Right ventricle myocardium superior (tissue), 1 donor: ENCODE data around the gene GLG1. TPM values are rescaled to one million over a fixed set of nuclear protein-coding genes. Genes with fewer than 3 reads are reported as not detected.
"Not testable (repeated sequence)": the region's sequence is repeated elsewhere in the genome, so short reads cannot be mapped to it uniquely, and the experiment has no call there.

ENCODE experiments used
- ATAC-seq: fragments of 200-7000 bp; cut with Tn5 transposase; one replicate; pipeline ENCODE4 v1.9.1; 2020; ENCODE audit warnings: mild to moderate bottlenecking; ENCODE audit not compliant: poor library complexity
- DNase-seq: peaks from one replicate; pipeline ENCODE4 v3.0.0-alpha.2; 2020
- intact Hi-C: fragments of 100-400 bp; cut with DNase I; formaldehyde crosslinking; loops from one replicate; pipeline ENCODE4 v1.11.2; 2022
- total RNA-seq: library from RNA; stranded (reverse); fragmentation: NEBNext Ultra II Directional; extraction: Animal tissue kit (Norgen Biotek cat#: 25700); gene quantifications from one replicate; pipeline ENCODE4 v1.2.1, GENCODE V29; 2021
- donor health status: DM: no; HTN: yes; CAD: no; lungs with severe emphysema.

Gene GLG1
- total RNA-seq, 1 donor from 2014 or later: 62.4 TPM

DNA sequence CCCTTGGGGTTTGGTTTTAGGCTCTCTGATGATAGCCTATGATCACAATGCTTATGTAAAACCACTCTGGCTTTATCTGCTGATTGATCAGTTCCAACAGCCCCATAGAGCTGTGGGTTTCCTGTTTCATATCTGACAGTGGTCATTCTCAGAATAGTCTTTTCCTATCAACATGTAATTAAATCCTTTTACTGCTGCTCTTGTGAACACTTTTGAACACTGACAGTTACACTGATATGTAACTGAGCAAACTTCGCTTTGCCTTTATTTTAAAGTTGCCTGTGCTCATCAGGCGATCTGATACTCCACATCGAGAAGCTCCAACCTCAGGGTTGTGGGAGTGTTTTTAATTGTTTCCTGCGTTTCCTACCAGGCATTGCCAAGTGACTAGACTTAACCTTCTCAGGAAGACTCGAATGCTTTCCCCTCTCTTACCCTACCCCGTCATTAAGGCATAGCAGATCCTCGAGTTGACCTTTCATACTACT lies 168.4 kb downstream of the GLG1 start:
- intact Hi-C loops: no loop called here
- ATAC-seq (no peak), DNase-seq (no peak)

DNA sequence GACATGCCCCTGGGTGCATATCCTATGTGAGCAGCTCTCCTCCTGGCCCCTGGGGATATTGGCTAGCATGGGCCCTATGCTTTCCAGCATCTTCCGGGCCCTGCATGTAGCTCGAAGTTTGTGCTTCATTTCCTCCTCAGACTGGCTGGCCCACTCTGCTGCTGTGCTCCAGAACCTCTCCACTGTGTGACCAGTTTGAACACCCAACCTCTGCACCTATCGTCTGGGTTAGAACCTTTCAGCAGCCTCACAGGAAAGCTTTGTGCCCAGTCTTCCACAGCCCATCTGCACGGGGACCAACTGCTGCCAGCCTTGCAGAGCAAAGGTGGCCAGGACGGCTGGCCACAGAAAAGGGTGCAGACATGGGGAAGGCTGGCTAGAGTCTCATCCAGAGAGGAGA lies 175.4 kb downstream of the GLG1 start:
- no peak for DNase-seq
- no peak for ATAC-seq
- intact Hi-C loops: no loop called here

DNA sequence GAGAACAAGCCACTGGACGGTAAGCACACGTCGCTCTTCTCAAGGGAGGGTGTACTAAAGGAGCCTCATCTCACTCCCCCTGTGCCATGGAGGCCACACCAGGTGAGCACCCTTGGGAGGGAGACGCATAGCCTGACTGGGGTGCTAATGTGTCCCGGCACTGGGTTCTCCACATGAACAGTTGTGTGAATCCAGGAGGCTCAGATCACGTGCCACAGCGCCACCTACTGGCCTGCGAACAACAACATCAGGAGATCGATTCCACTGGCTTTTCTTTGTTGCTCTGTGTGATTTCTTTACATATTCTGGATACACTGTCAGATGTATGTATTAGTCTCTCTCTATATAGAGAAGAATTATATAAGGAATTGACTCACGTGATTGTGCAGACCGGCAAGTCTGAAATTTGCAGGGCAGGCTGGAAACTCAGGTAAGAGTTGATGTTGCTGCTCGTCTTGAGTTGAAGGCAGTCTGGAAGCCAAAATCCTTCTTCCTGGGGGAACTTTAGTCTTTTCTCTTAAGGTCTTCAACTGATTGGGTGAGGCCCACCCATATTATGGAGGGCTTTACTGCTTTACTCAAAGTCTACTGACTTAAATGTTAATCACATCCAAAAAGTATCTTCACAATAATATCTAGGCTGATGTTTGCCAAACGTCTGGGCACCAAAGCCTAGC lies 176.7 kb downstream of the GLG1 start:
- ATAC-seq (peak; percentile 83), DNase-seq (peak; percentile 77)
- intact Hi-C loops: not testable (repeated sequence)

DNA sequence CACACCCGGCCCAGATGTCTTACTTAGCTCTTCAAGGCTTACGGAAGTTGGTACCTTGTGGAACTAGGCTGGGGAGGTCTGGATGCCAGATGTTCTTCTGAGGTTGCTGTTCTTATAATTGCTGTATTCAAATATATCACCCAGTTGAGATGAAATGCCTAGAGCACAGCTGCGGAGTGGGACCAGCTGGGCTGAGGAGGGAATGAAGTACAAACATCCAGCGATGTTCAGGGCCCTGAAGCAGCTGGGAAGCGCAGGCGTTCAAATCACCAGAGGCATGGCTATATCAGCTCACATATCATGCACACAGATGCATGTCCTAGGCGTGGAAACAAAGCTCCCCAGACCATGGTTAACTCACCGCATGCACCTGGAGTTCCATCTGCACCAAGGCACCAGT lies 178.4 kb downstream of the GLG1 start:
- DNase-seq, intact Hi-C loops, ATAC-seq: not testable (repeated sequence)

DNA sequence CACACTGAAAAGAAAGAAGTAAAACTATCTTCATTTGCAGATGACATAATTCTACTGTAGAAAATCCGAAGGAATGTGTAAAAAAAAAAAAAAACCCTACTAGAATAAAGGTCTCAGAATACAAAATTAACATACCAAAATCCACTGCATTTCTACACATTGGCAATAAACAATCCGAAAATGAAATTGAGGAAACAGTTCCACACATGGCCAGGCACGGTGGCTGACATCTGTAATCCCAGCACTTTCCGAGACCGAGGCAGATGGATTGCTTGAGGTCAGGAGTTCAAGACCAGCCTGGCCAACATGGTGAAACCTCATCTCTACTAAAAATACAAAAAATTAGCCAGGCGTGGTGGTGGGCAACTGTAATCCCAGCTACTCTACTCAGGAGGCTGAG lies 181.2 kb downstream of the GLG1 start:
- intact Hi-C loops, ATAC-seq, DNase-seq: not testable (repeated sequence)

DNA sequence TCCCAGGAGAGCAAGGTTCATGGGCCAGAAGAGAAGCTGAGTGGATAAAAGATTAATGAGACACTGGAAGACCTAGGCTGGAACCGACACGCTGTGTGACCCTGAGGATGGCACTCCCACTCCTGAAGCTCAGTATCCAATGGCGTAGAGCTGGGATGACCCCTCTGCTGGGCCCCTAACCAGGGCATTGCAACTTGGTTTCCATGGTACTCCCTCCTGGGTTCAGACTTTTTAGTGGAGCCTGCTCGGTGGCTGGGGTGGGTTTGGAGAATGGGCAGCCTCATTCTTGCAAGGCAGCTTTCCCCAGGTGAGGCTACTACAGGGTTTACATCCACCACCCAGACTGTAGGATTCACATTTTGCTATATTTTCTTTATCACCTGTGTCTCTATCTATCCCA lies 183.2 kb downstream of the GLG1 start:
- intact Hi-C loops, ATAC-seq, DNase-seq: not testable (repeated sequence)

DNA sequence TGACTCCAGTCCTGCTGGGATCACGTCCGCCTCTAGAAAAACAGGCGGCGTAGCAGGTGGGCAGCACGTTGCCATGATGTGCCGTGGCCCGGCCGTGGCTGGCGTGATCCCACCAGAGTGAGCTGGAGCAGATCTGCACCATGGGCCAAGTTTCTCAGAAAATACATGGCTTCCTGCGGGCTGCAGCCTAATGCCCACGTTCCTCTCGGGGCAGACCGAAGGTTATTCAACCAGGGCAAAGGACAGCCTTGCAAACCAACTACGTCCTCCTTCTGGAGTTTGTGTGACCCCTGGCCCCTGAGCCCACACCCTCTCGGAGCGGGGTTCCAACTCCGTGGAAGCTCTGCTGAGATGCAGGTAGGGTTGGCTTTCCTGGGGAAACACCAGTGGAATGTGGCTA lies 184.8 kb downstream of the GLG1 start:
- DNase-seq, intact Hi-C loops, ATAC-seq: not testable (repeated sequence)

DNA sequence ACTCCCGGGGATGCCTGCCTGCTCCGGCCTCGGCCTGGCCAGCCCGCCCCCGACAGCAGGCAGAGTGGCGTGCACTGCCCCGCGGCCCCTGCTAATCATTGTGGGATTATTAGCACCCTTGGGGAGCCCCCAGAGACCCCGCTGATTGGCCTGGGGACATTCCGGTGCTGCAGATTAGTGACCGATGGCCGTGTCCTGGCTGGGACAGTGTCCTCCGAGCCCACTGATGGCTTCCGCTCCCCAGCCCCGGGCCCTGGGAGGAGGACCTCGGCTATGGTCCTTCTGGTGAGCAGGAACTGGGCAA lies 185.5 kb downstream of the GLG1 start:
- DNase-seq, intact Hi-C loops, ATAC-seq: not testable (repeated sequence)

DNA sequence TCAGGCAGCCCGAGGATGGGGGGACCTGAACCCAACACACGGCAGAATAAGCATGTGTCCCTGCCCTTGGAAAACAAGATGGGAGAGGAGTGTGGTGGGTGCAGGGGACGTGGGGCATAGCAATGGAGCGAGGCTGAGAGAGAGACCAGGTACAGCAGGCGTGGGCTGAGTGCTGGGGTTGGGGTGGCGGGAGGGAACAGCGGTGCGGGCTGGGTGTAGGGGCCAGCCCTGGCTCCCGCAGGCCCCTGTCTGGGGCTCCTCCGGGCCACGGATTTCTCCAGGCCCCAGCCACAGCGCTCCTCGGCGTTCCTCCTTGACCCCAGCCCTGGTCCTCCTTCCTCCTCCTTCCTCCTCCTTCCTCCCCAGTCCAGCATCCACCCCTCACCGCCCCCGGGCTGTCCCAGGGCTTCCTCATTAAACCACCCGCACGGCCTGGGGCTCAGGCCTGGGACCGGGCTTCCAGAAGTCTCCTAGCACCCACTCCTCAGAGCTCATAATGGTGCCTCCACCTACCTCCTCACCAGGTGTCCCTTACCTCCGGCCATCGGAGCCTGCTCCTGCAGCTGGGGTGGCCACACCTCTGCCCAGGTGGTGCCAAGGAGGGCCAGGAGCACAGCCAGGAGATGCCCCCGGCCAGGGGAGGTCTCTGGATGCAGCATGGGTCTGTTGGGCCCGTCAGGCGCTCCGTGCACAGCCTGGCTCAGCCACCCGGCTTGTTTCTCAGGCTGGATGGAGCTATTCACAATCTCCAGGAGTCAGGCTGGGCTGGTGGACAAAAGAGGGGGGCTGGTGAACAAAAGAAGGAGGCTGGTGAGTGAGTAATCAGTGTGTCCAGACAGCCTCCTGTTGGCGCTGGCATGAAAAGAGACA lies 186.1 kb downstream of the GLG1 start, which contains the start of gene CLEC18B:
Gene CLEC18B, minus strand, starts transcription at position 867 of the 870 bp plus-strand sequence. Its CDS starts 208 bp downstream, at position 659.
- intact Hi-C loops, DNase-seq, ATAC-seq: not testable (repeated sequence)

DNA sequence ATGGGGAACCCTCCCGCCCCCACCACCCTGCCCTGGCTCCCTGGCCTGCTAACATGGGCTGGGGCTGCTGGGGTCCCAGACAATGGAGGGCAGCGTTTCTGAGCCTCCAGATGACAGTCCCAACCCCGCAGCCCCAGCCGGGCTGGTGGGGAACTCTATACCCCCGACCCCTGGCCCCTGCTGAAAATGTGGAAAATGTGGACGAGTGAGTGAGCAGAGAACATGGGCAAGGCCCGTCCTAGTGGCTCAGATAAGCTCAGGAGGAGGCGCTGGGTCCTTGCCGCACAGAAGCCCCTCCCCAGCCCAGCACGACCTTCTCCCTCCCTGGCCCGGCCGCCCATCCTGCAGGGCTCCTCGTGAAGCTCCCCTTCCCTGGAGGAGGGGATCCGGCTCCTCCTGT lies 187.1 kb downstream of the GLG1 start:
- intact Hi-C loops, DNase-seq, ATAC-seq: not testable (repeated sequence)

DNA sequence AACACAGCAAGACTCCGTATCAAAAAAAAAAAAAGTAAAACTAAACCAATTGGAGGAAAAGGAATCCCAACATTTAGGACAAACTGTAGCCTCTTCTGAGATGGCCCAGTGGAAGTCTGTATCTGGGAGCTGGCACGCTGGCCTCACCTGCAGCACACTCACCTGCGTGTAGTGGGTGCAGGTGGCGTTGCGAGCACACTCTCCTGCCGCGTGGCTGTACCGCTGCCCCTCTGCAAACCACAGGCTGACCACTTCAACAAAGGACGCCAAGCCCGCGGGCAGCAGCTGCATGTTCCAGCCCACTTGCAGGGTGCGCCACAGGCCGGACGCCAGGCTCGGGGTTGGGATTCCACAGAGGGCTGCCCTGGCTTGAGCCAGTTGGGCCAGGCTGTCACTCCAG lies 189.0 kb downstream of the GLG1 start:
- ATAC-seq, DNase-seq, intact Hi-C loops: not testable (repeated sequence)

DNA sequence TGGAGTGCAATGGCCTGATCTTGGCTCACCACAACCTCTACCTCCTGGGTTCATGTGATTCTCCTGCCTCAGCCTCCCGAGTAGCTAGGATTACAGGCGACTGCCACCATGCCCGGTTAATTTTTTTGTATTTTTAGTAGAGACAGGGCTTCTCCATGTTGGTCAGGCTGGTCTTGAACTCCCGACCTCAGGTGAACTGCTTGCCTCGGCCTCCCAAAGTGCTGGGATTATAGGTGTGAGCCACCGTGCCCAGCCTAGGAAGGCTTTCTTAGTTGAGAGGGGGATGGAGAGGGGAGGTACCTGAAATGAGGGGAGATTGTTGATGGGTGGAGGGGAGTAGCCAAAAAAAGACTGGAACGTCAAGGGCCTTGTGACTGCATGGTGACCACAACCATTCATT lies 193.0 kb downstream of the GLG1 start:
- DNase-seq, intact Hi-C loops, ATAC-seq: not testable (repeated sequence)

DNA sequence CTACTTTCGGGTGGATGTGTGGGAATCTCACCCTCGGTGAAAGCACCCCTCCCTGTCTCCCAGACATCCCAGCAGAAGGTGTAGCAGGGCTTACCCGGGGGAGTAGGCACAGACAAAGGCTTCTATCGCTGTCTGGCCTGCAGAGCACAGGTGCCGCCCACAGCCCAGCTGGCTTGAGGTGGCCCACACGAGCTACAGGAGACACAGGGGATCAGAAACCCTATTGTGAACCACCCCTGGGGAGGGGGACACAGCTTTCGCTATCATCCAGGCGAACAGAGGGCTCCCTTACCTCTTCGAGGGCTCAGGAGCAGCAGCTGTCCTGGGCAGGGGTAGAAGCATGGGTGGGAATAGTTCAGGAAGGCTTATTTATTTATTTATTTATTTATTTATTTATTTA lies 193.4 kb downstream of the GLG1 start:
- intact Hi-C loops, DNase-seq, ATAC-seq: not testable (repeated sequence)

DNA sequence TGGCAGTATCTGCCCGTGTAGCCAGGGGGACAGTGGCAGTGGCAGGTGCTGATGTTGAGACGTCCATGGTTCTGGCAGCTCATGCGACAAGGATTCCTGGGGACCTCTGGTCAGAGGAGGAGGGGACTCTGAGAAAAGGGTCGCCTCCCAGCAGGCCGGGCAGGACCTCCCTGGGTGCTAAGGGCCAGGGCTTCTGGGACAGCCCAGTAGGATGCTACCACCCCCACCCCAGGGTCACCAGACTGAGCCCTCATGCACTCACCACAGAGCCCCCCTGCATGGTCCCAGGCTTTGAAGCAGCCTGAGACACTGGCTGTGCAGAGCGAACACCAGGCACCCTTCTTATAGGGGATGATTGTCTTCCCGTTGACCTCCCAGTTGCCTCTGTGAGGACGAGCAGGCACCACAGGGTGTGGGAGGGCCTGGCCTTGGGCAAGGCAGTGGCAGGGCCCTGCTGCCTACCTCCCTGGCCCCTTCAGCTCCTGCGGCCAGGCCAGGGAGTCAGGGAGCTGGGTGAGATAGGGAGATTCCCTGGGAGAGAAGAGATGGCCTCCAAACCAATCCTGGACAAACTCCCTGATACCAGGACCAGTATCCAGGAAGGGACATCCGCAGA lies 194.0 kb downstream of the GLG1 start:
- ATAC-seq, DNase-seq, intact Hi-C loops: not testable (repeated sequence)

DNA sequence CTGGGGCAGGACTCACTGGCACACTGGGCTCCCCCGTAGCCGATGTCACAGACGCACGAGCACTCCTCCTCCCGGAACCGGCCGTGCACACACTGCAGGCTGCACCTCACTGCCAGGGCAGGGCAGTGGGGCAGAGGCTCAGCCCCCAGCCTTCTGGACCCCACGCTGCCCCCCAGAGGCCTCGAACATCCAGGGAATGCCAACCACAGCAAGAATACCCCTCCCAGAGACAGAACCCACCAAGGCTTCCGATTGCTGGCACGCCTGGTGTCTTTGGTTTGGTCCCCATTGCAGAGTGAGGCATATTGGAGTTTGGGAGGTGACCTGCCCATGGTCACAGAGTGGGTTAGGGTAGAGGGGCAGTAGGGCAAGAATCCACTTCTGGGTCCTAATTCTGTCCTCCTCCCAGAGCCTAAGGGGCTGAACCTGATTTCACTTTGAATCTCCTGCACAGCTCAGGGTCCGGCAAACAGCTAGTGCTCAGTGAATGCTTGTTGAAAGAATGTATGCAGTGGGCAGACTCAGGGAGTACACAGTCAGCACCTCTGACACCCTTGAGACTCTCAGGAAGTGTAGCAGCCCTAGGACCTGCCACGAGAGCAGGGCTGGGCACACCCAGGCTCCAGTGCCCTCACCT lies 194.7 kb downstream of the GLG1 start:
- DNase-seq, ATAC-seq, intact Hi-C loops: not testable (repeated sequence)

DNA sequence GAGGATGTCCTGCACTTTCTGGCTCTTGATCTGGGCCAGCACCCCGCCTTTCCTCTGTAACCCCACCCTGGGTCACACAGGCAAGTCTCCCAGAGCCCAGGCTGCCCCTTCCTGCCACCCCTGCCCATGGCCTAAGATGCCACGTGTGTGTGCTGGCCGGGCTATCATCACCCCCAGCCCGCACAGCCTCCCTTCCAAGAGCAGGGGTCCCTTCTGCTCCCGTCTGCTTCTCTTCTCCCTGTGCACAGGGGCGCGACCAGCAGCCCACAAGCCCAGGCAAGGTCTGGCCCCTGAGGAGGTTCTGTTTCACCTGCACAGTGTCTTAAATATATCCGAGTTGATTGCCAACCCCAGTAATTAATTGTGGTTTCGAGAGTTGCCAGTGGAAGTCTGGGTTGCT lies 195.9 kb downstream of the GLG1 start:
- ATAC-seq, intact Hi-C loops, DNase-seq: not testable (repeated sequence)

DNA sequence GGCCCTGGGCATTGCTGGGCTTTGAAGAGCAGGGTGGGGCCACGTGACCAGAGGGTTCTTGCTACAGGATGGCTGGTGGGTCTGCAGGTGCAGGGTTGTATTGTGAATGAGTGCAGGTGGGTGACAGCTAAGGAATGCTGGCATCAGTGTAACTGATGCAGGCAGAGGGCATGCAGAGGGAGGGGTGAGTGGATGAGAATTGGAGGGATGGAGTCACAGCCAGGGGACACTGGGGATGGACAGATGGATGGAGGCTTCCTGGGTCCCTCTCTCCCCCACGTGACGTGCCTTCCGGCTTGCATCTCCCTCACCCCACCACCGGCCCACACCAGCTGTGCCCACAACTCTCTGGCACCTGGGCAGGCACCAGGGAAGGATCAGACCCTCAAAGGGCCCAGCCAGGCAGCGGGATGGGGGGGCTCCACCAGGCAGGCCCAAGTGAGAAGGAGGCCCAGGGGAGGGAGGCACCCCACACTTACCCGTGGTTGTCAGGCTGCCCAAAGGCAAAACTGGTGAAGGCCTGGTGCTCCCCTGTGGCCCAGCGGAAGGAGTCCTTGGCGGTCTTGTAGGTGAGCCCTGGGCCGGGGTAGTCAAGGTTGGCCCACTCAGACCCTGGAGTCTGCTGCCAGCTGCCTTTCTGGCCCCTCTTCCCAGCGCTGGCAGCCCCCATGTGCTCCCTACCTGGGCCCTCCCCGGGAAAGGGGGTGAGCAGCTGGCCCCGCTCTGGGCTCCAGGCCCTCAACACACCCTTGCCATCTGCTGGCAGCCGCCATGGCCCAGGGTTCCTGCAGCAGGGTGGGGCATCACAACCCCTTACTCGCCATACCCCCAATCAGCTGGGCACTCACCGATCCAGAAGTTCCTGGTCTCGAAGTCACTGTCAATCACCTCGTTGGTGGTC lies 196.6 kb downstream of the GLG1 start:
- not testable (repeated sequence) for DNase-seq

More for the DNA sequence above, 196.6 kb downstream of the GLG1 start:
- intact Hi-C loops, ATAC-seq: not testable (repeated sequence)
